ENCODE measurements around the gene ARL6IP5. TPM values are rescaled to one million over a fixed set of nuclear protein-coding genes. Genes with fewer than 3 reads are reported as not detected.

ARL6IP5 gene
- total and polyA plus RNA-seq, 9 of the 15 experiments (the other 6 are each of a cell fraction or from before 2014, with no cell fraction given), result 10.3 to 54.0 (median 12.7) TPM

GRCh38 chr3:69051756-69052471 is 32.8 kb upstream of the ARL6IP5 start, which contains the start of gene TMF1 (continued):
- TF ChIP-seq, protein P1, sequence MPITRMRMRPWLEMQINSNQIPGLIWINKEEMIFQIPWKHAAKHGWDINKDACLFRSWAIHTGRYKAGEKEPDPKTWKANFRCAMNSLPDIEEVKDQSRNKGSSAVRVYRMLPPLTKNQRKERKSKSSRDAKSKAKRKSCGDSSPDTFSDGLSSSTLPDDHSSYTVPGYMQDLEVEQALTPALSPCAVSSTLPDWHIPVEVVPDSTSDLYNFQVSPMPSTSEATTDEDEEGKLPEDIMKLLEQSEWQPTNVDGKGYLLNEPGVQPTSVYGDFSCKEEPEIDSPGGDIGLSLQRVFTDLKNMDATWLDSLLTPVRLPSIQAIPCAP (CRISPR knock-in tag; IDR thresholded peaks at IDR 0.05; ENCODE audit: borderline replicate concordance), result no peak
- no peak for TF ChIP-seq CAMTA2 (CRISPR knock-in tag; conservative IDR thresholded peaks at IDR 0.05)
- TF ChIP-seq THAP7 (CRISPR knock-in tag; IDR thresholded peaks at IDR 0.05), result no peak
- no peak for TF ChIP-seq ARNT (IDR thresholded peaks at IDR 0.05)
- no peak for TF ChIP-seq XRCC5 (IDR thresholded peaks at IDR 0.05; ENCODE audit: low read depth, low read length)
- TF ChIP-seq EGR1 (conservative IDR thresholded peaks at IDR 0.05), result no peak
- TF ChIP-seq RBFOX2 (IDR thresholded peaks at IDR 0.05; ENCODE audit: low read depth, low read length), result peak; percentile 82
- TF ChIP-seq GMEB1 (CRISPR knock-in tag; IDR thresholded peaks at IDR 0.05), result no peak
- TF ChIP-seq CSDE1 (IDR thresholded peaks at IDR 0.05), result peak in 1 of 2 experiments; percentile 84; a peak in 2 of 4 replicates
- TF ChIP-seq YY1 (IDR thresholded peaks at IDR 0.05; ENCODE audit: borderline replicate concordance in 1 of 3, control insufficient read depth in 1 of 3, extremely low read depth in 1 of 3, insufficient read depth in 3 of 3, insufficient read length in 1 of 3, insufficient replicate concordance in 2 of 3, low read depth in 1 of 3, low read length in 2 of 3), result peak in 1 of 3 experiments; percentile 53
- no peak for TF ChIP-seq ZNF57 (CRISPR knock-in tag; IDR thresholded peaks at IDR 0.05)
- no peak for TF ChIP-seq DIDO1 (tag; IDR thresholded peaks at IDR 0.05; ENCODE audit: low read depth)
- no peak for TF ChIP-seq SMAD1 (IDR thresholded peaks at IDR 0.05; ENCODE audit: low read depth, low read length, partially characterized antibody)
- TF ChIP-seq ZNF408 (CRISPR knock-in tag; IDR thresholded peaks at IDR 0.05; ENCODE audit: low read depth), result no peak
- peak; percentile 55; the same call in 1 of the 2 replicates for TF ChIP-seq ATF3 (IDR thresholded peaks at IDR 0.05)
- no peak for TF ChIP-seq ATF3 (CRISPR knock-in tag; conservative IDR thresholded peaks at IDR 0.05)
- TF ChIP-seq ZNF146 (CRISPR knock-in tag; IDR thresholded peaks at IDR 0.05; ENCODE audit: unreplicated experiment), result no peak
- TF ChIP-seq HDAC2 (IDR thresholded peaks at IDR 0.05), result no peak
- TF ChIP-seq NRF1 (conservative IDR thresholded peaks at IDR 0.05 in 1 of 2, IDR thresholded peaks at IDR 0.05 in 1 of 2), result peak; percentile 94 to 95
- no peak for TF ChIP-seq HSF4 (CRISPR knock-in tag; IDR thresholded peaks at IDR 0.05; ENCODE audit: borderline replicate concordance)
- no peak for TF ChIP-seq PHB2 (IDR thresholded peaks at IDR 0.05; ENCODE audit: low read depth)
- no peak for TF ChIP-seq MED1 (CRISPR knock-in tag; IDR thresholded peaks at IDR 0.05; ENCODE audit: borderline replicate concordance)
- TF ChIP-seq ZNF445 (CRISPR knock-in tag; IDR thresholded peaks at IDR 0.05; ENCODE audit: low read depth), result no peak
- TF ChIP-seq XRCC4 (IDR thresholded peaks at IDR 0.05; ENCODE audit: extremely low read depth, insufficient read depth, insufficient read length), result no peak

Measured in K562 (cell line).